ENCODE results near the gene GREB1L. TPM values are rescaled to one million over a fixed set of nuclear protein-coding genes. Genes with fewer than 3 reads are reported as not detected.

The GREB1L gene
- polyA plus RNA-seq, 1 donor (not counting 4 experiments of a cell fraction or from before 2014, with no cell fraction given): 5.5 TPM

DNA sequence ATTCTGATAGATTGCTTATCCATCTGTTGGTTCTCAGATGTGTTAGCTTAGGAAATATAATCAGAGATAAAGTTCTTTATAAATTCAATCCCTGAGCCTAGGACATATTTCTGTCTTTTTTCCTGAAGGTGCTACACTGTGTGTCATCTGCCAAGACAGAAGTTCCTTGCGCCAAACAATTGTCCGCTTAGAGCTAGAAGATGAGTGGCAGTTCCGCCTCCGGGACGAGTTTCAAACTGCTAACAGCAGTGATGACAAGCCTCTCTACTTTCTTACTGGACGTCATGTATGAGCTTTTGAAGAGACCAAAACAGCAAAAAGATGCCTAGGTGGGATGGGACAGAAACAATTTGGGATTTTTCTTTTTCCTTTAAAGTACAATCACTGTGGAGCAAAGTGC, 280.5 kb downstream of the GREB1L start:
- TF ChIP-seq CTCF (optimal IDR thresholded peaks at IDR 0.05 in 1 of 3, IDR thresholded peaks at IDR 0.05 in 1 of 3, conservative IDR thresholded peaks at IDR 0.05 in 1 of 3; ENCODE audit: extremely low read depth in 1 of 3, insufficient read depth in 2 of 3, low read length in 3 of 3) (no peak), EZH2 (IDR thresholded peaks at IDR 0.05; ENCODE audit: low read length) (no peak)
- no peak for FAIRE-seq
- no peaks in the 10 kb centered on the region for H3K9me1 ChIP-seq (ENCODE audit: control insufficient read depth, extremely low read depth, insufficient read depth, low read length)
- no peak overlapping the region for H3K4me2 ChIP-seq (ENCODE audit: control insufficient read depth, extremely low read depth, insufficient read depth, low read depth, low read length)
- no peak overlapping the region for H3K27ac ChIP-seq (ENCODE audit: control insufficient read depth, insufficient read depth, low read length)
- H2AFZ ChIP-seq (ENCODE audit: control insufficient read depth, low read length): no peak overlapping the region
- H3K9me3 ChIP-seq (ENCODE audit: control insufficient read depth, low read depth, low read length): no peaks in the 10 kb centered on the region
- DNase-seq (ENCODE audit: low read depth, low spot score): no peak
- H3K9ac ChIP-seq (ENCODE audit: control insufficient read depth, extremely low read depth, insufficient read depth, low read length): no peak overlapping the region
- H4K20me1 ChIP-seq (ENCODE audit: control insufficient read depth, extremely low read depth, insufficient read depth, low read length): no peaks in the 10 kb centered on the region
- dilution Hi-C loops (cut with MboI; ENCODE audit: extremely low pct_ligation_motif_present, low sequenced_read_pairs): no loop called here
- H3K27me3 ChIP-seq (ENCODE audit: control insufficient read depth, extremely low read depth, insufficient read depth, low read length): no peaks in the 10 kb centered on the region
- H3K4me1 ChIP-seq (ENCODE audit: control insufficient read depth, extremely low read depth, insufficient read depth, low read length): no peaks in the 10 kb centered on the region
- H3K79me2 ChIP-seq (ENCODE audit: control insufficient read depth, insufficient read depth, low read length): no peaks in the 10 kb centered on the region
- H3K4me3 ChIP-seq (ENCODE audit: control insufficient read depth in 2 of 3, extremely low read depth in 1 of 3, insufficient read depth in 2 of 3, low read depth in 1 of 3, low read length in 3 of 3): no peak overlapping the region
- H3K36me3 ChIP-seq (ENCODE audit: control insufficient read depth in 2 of 2, extremely low read depth in 1 of 2, insufficient read depth in 2 of 2, low read length in 2 of 2): peaks cover 4 to 12% of the 10 kb centered on the region in 2 experiments

DNA sequence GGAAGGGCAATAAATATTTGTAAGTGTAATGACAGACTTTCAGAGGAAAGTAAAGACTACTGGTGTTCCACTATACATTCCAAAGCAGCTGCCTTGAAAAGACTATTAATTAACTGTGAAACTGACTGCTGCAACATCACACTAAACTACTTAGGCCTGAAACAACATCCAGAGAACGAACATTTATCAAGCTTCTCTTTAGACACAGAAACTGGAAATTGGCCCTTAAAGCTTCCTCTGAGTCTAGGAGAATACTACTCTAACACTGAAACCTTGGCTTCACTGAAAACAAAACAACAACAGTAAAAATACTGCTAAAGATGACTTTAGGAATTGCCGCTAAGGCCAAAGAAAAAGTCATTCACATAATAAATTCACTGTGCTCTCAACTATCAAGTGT, 283.9 kb downstream of the GREB1L start:
- no peak overlapping the region for H3K4me3 ChIP-seq (ENCODE audit: control insufficient read depth in 2 of 3, extremely low read depth in 1 of 3, insufficient read depth in 2 of 3, low read depth in 1 of 3, low read length in 3 of 3)
- H3K79me2 ChIP-seq (ENCODE audit: control insufficient read depth, insufficient read depth, low read length): no peaks in the 10 kb centered on the region
- DNase-seq (ENCODE audit: low read depth, low spot score): no peak
- H4K20me1 ChIP-seq (ENCODE audit: control insufficient read depth, extremely low read depth, insufficient read depth, low read length): no peaks in the 10 kb centered on the region
- H3K36me3 ChIP-seq (ENCODE audit: control insufficient read depth in 2 of 2, extremely low read depth in 1 of 2, insufficient read depth in 2 of 2, low read length in 2 of 2): peaks cover 5 to 8% of the 10 kb centered on the region in 2 experiments
- TF ChIP-seq EZH2 (IDR thresholded peaks at IDR 0.05; ENCODE audit: low read length) (no peak), CTCF (optimal IDR thresholded peaks at IDR 0.05 in 1 of 3, IDR thresholded peaks at IDR 0.05 in 1 of 3, conservative IDR thresholded peaks at IDR 0.05 in 1 of 3; ENCODE audit: extremely low read depth in 1 of 3, insufficient read depth in 2 of 3, low read length in 3 of 3) (no peak)
- dilution Hi-C loops (cut with MboI; ENCODE audit: extremely low pct_ligation_motif_present, low sequenced_read_pairs): no loop called here
- H3K9ac ChIP-seq (ENCODE audit: control insufficient read depth, extremely low read depth, insufficient read depth, low read length): no peak overlapping the region
- no peaks in the 10 kb centered on the region for H3K9me1 ChIP-seq (ENCODE audit: control insufficient read depth, extremely low read depth, insufficient read depth, low read length)
- no peak overlapping the region for H3K27ac ChIP-seq (ENCODE audit: control insufficient read depth, insufficient read depth, low read length)
- no peak overlapping the region for H3K4me2 ChIP-seq (ENCODE audit: control insufficient read depth, extremely low read depth, insufficient read depth, low read depth, low read length)
- no peaks in the 10 kb centered on the region for H3K9me3 ChIP-seq (ENCODE audit: control insufficient read depth, low read depth, low read length)
- no peak overlapping the region for H2AFZ ChIP-seq (ENCODE audit: control insufficient read depth, low read length)
- no peaks in the 10 kb centered on the region for H3K27me3 ChIP-seq (ENCODE audit: control insufficient read depth, extremely low read depth, insufficient read depth, low read length)
- H3K4me1 ChIP-seq (ENCODE audit: control insufficient read depth, extremely low read depth, insufficient read depth, low read length): no peaks in the 10 kb centered on the region
- no peak for FAIRE-seq

Measured in keratinocyte (primary cell).